Epithelial cell of esophagus (primary cell): ENCODE data around the gene ZEB1.

Experiments
- DNase-seq: peaks from one replicate; pipeline ENCODE4 v3.0.0; 2010; ENCODE audit warnings: low read depth
- H3K4me3 ChIP-seq: 2 replicates; pipeline ENCODE4 v1.5.1; 2011; ENCODE audit warnings: mild to moderate bottlenecking, low read length, control low read depth
- TF ChIP-seq, protein P1 (sequence below): IDR thresholded peaks from 2 replicates; pipeline ENCODE4 v1.5.1; 2011; ENCODE audit warnings: low read depth, mild to moderate bottlenecking, low read length, control low read depth, inconsistent platforms; ENCODE audit not compliant: insufficient read depth; ENCODE audit errors: missing control alignments

Gene ZEB1

DNA sequence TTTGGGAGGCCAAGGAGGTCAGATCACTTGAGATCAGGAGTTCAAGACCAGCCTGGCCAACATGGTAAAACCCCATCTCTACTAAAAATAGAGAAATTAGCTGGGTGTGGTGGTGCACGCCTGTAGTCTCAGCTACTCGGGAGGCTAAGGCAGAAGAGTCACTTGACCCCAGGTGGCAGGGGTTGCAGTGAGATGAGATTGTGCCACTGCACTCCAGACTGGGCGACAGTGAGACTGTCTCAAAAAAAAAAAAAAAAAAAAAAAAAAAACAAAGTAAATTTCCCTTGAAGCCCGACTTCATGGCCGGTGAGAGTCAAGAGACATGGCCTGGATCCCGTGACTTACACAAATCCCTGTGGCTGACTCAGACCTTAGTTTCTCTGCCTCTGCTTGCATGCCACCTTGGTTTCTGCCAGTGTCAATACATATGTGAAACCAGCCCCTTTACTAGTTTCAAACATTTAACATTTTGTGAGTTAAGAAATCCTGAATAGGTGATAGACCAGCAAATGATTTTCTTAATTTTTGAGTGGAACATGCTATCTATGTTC lies 62.8 kb downstream of the ZEB1 start:
- peak; percentile 40 for DNase-seq
- TF ChIP-seq, protein P1, sequence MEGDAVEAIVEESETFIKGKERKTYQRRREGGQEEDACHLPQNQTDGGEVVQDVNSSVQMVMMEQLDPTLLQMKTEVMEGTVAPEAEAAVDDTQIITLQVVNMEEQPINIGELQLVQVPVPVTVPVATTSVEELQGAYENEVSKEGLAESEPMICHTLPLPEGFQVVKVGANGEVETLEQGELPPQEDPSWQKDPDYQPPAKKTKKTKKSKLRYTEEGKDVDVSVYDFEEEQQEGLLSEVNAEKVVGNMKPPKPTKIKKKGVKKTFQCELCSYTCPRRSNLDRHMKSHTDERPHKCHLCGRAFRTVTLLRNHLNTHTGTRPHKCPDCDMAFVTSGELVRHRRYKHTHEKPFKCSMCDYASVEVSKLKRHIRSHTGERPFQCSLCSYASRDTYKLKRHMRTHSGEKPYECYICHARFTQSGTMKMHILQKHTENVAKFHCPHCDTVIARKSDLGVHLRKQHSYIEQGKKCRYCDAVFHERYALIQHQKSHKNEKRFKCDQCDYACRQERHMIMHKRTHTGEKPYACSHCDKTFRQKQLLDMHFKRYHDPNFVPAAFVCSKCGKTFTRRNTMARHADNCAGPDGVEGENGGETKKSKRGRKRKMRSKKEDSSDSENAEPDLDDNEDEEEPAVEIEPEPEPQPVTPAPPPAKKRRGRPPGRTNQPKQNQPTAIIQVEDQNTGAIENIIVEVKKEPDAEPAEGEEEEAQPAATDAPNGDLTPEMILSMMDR = no peak

DNA sequence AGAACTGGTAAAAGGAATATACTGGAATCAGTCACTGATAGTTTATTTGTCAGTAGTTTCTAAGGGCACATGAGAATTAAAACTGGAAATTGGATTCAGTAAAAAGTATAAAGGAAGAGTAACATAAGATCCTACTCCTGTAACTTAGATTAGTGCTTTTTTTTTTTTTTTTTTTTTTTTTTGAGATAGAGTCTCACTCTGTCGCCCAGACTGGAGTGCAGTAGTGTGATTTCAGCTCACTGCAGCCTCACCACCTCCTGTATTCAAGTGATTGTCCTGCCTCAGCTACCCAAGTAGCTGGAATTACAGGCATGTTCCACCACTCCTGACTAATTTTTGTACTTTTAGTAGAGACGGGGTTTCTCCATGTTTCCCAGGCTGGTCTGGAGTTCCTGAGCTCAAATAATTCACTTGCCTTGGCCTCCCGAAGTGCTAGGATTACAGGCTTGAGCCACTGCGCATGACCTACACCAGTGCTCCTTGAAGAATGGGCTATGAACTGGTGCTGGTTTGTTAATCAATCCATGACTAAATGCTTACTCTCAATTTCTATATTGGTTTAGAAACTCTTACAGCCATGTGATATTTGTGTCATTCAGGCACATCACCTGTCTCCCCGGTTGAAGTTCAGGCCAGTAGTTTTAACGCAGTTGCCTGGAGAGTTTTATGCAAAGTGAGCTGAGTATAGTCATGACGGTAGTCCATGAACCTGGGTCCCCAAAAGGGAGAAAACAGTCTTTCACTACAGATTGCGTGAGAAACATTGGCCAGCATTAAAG lies 65.0 kb downstream of the ZEB1 start:
- no peak for DNase-seq
- TF ChIP-seq, protein P1 = no peak
- no peak overlapping the region for H3K4me3 ChIP-seq

More for the DNA sequence above, 62.8 kb downstream of the ZEB1 start:
- no peak overlapping the region for H3K4me3 ChIP-seq

DNA sequence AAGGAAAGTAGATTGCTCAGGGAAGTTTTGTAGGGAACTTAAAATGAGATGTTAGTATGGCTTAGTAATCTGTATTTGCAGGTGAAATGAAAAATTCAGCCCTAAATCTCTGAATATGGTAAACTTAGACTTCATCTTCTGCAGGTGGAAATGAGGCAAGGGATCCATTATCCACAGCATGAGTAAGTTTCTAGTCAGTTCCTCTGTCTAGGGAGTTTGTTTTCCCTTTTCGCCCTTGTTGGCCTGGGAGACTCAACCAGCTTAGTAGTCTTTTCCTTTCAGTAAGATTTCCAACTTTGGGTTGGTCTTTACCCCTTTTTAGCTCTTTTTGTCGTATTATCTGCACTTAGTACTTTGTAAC lies 65.6 kb downstream of the ZEB1 start:
- no peak overlapping the region for H3K4me3 ChIP-seq
- TF ChIP-seq, protein P1 = no peak

DNA sequence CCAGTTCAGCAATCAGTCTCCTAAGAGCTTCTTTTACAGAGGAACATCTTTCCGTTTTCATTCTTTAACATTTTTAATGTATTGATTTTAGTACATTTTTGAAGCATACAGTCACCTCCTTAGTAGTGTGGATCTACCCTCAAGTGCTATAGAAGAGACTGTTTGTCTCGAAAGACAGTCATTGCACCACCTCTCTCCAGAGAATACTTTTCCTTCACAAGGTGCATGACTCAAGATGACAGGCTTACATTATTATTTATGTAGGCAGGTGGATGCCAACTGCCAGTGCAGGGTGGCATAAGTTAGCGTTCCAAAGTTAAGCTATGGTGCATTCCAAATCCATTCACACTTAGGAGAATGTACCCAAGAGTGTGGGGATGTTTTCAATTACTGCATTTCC lies 71.8 kb downstream of the ZEB1 start:
- no peak overlapping the region for H3K4me3 ChIP-seq
- DNase-seq = peak; percentile 72
- TF ChIP-seq, protein P1 = no peak

More for the DNA sequence above, 65.6 kb downstream of the ZEB1 start:
- no peak for DNase-seq

DNA sequence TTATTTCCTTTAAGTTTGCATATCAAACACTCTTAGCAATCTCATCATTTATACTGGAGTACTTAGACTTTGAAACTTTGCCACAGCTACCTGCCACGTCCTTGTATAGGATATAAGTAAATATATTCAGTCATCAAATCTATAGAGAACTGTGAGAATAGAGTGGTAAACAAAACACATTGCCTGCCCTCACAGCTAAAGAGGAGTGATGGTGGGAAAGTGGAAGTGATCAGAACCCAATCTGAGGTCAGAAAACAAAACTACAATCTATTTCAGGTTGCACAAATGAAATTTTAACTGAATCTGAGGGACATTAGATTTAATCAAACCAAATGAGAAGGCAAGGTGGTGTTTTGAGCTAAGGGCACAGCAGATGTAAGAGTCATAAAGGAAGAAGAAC lies 74.8 kb downstream of the ZEB1 start:
- DNase-seq = no peak
- no peak overlapping the region for H3K4me3 ChIP-seq
- TF ChIP-seq, protein P1 = no peak

DNA sequence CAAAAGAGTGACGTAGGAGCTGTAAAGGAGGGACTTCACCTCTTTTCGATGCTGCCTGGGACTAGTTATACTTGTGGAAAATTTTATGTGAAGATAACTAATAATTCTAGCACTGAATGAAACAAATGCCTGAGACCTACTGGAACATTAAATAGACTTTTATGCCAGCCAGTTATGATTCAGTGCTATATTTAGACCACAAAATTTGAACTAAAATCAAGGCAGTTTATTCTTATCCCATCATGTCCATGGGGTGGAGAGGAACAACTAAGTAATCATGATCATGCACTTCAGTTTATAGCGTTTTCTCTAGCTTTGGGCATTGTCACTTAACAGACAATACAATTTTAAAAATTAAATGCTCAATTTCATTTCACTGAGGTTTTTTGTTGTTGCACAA lies 76.7 kb downstream of the ZEB1 start:
- no peak overlapping the region for H3K4me3 ChIP-seq
- TF ChIP-seq, protein P1 = no peak
- DNase-seq = no peak

DNA sequence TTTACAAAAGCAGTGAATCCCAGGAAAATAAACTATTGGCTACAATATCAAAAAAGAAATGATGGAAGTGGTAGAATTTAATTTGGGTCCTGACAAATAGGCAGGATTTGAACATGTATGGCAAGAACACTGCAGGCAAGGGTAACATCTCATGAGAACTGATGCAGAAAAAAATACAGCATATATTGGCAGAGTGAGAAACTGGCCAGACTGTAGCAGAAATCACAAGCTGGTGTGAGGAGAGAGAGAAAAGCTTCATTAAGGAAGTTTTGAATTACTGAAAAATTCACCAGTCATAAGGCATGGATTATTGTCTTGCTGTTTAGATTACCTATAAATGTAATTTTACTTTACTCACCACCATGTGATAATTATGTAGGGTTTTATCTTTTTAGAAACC lies 77.4 kb downstream of the ZEB1 start:
- TF ChIP-seq, protein P1 = no peak
- DNase-seq = no peak
- no peak overlapping the region for H3K4me3 ChIP-seq
